DND-41 (cell line): Measurements from ENCODE around the gene LAMC1.

Experiments used
- EZH2 ChIP-seq: IDR thresholded peaks from 3 replicates; pipeline ENCODE4 v1.6.1; 2012; ENCODE audit warnings: borderline replicate concordance, low read depth, mild to moderate bottlenecking, moderate library complexity, low read length, inconsistent platforms; ENCODE audit not compliant: severe bottlenecking
- TF ChIP-seq, protein P1 (sequence below): IDR thresholded peaks from 2 replicates; pipeline ENCODE4 v1.5.1; 2012; ENCODE audit warnings: borderline replicate concordance, low read length, moderate library complexity, mild to moderate bottlenecking; ENCODE audit not compliant: poor library complexity, severe bottlenecking; ENCODE audit errors: extremely low read depth

DNA sequence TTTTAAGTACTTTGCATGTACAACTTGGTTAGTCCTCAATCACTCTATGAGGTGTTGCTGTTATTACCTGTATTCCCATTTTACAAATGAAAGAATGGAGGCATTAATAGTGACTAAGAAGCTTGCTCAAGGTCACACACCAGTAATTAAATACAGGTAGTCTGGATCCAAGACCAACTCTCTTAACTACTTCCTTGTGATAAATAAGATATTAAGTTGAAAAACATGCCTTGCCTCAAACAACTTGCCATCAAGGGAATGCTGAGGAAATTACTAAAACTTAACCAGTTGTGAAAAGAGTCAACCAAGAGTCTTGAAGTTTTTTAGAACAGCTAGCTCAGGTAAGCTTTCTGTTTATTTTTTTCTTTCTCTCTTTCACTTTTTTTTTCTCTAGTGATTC lies 21.0 kb upstream of the LAMC1 start:
- TF ChIP-seq, protein P1, sequence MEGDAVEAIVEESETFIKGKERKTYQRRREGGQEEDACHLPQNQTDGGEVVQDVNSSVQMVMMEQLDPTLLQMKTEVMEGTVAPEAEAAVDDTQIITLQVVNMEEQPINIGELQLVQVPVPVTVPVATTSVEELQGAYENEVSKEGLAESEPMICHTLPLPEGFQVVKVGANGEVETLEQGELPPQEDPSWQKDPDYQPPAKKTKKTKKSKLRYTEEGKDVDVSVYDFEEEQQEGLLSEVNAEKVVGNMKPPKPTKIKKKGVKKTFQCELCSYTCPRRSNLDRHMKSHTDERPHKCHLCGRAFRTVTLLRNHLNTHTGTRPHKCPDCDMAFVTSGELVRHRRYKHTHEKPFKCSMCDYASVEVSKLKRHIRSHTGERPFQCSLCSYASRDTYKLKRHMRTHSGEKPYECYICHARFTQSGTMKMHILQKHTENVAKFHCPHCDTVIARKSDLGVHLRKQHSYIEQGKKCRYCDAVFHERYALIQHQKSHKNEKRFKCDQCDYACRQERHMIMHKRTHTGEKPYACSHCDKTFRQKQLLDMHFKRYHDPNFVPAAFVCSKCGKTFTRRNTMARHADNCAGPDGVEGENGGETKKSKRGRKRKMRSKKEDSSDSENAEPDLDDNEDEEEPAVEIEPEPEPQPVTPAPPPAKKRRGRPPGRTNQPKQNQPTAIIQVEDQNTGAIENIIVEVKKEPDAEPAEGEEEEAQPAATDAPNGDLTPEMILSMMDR: no peak
- no peak for TF ChIP-seq EZH2
